ENCODE data around the gene SSBP4.
A peak's percentile ranks its signal among the peaks of the same experiment; 100 is the strongest.
"Not testable (repeated sequence)": the region's sequence is repeated elsewhere in the genome, so short reads cannot be mapped to it uniquely, and the experiment has no call there.

The SSBP4 gene

DNA sequence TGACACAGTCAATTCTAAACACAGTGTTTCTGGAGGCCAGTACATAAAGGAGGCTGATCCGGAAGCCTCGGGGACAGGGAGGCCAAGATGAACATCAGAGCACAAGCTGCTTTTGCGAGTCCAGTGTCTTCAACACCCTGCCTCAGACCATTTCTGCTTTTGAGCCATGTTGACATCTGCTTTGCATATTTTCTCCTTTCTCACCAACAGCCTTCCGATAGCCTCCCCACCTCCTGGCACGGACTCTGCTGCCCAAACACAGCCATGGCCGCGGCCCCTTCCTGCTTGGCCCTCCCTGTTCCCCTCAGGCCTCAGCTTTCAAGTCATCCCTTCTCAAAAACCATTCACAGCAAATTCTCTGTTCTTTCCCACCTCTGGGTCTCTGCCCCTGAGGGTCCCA lies 25.4 kb upstream of the SSBP4 start:
- DNase-seq (ENCODE audit: low read depth): no peak

DNA sequence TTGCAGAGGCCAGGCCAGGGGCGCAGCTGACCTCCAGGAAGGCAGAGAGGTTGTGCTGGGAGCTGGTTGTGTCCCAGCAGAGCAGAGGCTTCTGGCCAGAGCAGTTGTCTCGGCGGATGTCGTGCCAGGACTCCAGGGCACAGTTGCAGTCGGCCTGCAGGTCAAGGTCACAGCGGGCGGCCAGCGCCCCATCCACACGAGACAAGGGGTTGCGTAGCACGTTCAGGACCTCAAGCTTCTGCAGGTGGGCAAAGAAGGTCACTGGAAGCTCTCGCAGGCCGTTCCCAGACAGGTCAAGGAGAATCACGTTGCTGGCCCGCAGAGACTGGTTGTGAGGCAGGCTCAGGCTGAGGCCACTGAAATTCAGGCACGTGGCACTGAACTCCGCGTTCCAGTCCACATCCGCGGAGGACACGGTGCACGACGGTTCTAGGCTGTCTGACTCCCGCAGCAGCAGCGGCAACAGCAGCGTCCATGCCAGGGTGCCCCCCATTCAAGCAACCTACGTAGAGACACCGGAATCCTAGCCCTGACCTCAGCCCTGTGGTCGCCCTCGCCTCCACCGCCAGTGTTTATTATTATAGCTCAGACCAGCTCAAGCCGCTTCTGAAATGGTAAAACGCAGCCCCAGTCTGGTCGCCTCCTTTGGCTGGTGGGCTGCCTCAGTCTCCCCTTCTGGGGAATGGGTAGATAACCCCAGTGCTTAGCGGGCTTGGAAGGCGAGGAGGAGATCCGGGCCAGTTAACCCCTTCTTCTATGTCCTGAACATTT lies 22.5 kb upstream of the SSBP4 start:
- DNase-seq (ENCODE audit: low read depth): no peak

DNA sequence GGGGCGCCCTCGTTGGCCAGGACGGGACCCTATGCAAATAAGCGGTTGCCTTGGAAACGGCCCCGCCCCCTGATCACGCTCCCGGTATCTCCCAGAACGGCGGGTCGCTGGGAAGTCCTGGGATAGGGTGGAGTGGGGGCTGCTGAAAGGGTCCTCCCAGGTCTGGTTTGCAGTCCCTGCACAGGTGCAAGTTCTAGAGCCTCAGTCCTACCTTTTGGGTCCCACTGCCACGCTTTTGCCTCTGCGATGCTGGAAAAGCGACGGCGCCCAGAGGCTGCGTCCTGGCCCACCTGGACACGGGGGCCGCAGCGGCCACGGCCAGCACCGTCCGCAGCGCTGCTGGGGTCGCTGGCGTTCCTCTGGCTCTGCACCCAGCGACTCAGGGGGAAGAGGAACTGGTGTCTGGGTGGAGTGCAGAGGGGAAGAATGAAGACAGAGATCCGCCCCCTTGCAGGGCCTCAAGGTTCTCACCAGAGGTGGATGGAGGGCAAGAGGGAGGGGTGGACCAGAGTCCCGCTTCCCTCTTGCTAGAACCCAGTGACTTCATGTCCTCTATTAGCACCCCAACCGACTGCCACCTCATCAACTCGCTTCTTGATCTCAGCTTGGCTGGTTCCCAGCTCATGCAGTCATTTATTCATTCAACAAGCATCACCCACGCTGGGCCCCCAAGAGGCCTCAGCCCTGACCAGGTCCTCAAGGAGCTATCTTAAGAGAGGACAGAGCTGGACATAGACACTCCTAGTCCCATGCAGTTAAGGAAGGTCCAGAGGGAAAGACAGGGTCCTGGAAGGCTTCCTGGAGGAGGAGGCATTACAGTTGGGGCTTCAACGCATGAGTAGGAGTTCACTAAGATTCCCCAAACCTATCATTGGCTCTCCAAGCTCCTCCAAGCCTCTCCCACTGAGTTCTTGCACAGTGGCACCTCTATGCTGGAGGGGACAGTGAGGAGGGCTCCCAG lies 21.7 kb upstream of the SSBP4 start, which contains the start of gene LRRC25:
Gene LRRC25, minus strand, starts transcription at position 381 of the 961 bp plus-strand sequence. CDS start 659 bp downstream, outside the sequence.
- DNase-seq (ENCODE audit: low read depth): no peak

DNA sequence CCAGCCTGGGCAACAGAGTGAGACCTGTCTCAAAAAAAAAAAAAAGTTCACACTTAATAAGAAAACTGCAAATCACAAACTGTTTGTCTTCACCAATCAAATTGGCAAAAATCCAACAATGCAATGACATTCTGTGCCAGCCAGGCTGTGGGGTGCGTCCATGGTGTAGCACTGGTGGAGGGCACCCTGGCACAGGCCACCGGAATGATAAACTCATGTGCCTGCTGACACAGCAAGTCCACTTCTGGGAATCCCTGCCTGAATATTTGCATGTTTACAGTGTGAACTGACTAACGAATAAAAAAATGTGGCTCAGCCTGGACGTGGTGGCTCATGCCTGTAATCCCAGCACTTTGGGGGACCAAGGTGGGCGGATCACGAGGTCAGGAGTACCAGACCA lies 20.2 kb upstream of the SSBP4 start:
- DNase-seq (ENCODE audit: low read depth): peak; percentile 80

DNA sequence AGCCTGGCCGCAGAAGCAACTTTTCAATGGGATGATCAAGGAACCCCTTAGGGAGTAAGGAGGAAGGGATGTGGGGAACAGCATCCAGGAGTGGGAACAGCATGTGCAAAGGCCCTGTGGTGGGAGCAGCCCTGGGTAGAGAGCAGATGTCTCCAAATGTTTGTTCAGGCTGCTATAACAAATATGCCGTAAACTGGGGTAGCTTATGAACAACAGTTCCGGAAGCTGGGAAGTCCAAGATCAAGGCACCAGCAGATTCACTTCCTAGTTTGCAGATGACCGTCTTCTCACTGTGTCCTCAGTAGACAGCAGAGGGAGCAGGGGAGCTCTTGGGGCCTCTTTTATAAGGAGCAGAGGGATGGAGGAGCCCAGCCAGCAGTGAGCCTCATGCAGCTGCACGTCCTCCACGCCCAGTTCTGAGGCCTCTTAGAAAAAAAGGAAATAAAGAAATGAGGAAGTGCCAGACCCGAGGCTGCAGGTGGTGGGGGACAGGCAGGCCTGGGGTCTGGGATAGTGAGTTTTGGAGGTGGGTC lies 17.6 kb upstream of the SSBP4 start:
- DNase-seq (ENCODE audit: low read depth): peak; percentile 79

DNA sequence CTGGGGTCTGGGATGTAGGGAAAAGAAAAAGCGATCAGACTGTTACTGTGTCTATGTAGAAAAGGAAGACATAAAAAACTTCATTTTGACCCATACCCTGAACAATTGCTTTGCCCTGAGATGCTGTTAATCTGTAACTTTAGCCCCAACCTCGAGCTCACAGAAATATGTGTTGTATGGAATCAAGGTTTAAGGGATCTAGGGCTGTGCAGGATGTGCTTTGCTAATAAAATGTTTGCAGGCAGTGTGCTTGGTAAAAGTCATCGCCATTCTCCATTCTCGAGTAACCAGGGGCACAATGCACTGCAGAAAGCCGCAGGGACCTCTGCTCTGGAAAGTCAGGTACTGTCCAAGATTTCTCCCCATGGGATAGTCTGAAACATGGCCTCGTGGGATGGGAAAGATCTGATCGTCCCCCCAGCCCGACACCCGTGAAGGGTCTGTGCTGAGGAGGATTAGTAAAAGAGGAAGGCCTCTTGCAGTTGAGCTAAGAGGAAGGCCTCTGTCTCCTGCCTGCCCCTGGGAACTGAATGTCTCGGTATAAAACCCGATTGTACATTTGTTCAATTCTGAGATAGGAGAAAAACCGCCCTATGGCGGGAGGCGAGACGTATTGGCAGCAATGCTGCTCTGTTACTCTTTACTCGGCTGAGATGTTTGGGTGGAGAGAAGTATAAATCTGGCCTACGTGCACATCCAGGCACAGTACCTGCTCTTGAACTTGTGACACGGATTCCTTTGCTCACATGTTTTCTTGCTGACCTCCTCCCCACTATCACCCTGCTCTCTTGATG lies 16.5 kb upstream of the SSBP4 start:
- DNase-seq (ENCODE audit: low read depth): not testable (repeated sequence)

DNA sequence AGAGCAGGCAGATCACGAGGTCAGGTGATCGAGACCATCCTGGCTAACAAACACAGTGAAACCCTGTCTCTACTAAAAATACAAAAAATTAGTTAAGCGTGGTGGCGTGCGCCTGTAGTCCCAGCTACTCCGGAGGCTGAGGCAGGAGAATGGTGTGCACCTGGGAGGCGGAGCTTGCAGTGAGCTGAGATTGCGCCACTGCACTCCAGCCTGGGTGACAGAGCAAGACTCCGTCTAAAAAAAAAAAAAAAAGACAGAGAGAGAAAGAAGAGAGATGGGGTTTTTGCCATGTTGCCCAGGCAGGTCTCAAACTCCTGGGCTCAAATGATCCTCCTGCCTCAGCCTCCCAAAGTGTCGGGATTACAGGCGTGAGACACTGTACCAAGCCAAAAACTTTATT lies 13.4 kb upstream of the SSBP4 start:
- not testable (repeated sequence) for DNase-seq (ENCODE audit: low read depth)

DNA sequence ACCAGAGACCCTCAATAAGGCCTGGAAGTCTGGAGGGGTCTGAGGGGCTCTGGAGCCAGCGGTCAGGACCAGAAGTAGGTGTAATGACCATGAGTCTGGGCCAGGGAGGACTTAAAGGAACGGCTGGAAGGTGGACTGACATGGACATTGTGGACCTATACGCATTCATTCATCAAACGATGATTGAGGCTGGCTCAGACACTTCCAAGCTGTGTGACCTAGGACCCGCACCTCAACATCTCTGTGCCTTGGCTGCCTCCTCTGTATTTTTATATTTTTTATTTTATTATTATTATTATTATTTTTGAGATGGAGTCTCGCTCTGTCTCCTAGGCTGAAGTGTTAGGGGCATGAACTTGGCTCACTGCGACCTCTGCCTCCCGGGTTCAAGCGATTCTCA lies 12.4 kb upstream of the SSBP4 start:
- DNase-seq (ENCODE audit: low read depth): no peak

DNA sequence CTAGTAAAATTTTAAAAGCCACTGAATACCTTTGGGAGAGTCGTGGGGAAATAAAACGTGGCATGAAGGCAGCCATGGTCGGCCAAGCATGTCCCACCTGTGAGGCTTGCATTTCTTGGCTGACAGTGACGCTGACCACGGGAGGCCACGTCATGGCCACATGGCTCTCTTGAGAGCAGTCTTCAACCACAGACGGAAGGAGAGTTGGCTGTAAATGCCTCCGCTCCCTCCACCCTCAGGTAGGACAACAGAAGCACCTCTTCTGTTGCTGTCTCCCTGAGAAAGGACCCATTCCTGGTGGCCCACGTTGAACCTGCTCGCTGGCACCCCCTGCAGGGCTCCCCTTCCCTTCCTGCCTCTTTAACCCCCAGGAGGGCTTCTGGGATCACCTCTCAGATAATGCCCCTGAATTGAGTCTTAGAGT lies 11.1 kb upstream of the SSBP4 start:
- DNase-seq (ENCODE audit: low read depth): peak; percentile 48

DNA sequence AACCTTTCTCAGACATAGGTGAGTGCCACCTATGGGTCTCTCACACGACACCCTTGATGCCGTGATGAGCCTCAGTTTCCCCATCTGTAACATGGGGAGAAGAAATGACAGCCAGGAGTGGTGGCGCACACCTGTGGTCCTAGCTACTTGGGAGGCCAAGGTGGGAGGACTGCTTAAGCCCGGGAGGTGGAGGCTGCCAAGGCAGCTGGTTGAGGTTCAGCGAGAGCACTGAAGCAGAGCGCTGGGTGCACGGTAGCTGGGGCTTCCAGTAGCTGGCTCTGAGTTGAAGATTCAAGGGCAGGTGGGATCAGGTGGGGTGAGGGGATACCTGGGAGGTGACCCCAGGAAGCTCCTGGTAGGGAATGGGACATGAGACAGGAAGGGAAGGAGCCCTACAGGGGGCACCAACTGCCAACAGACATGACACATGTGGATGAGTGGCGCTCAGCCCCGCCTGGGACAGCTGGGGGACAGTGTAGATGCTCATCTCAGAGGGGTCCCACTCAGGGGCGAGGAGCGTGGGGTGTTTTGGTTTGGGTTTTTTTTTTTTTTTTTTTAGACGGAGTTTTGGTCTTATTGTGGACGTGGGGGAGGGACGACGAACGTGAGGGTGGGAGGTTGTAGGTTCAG lies 6.5 kb upstream of the SSBP4 start:
- DNase-seq (ENCODE audit: low read depth): no peak

DNA sequence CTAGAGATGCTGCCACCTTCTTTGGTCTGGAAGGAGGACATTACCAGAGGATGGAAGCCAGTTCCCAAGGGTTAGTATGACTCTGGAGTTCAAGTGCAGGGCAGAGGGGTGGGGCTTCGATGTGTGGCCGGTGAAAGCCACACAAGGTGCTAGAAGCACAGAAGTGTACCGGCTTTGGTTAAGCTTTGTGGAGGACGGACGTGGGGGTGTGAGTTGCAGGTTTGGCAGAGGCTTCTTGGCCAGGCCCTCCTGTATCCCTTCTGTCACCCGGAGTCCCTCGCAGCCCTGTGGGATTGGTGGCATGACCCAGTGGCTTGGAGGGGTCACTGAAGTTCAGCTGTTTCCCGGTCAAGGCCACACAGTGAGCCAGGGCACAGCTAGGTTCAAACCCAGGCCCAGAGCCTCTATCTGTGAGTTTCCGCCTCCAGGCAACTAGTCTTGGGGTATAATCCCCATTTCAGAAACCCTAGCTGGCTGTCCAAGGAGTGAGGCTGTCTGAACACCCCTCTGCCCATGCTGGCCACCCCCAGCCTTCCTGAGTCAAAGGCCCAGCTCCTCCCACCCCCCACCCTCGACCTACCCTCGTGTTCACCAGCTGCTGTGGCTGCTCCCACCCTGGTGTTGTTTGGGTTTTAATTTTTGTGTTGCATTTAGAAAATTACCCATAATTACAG lies 4.6 kb upstream of the SSBP4 start:
- DNase-seq (ENCODE audit: low read depth): peak; percentile 45

DNA sequence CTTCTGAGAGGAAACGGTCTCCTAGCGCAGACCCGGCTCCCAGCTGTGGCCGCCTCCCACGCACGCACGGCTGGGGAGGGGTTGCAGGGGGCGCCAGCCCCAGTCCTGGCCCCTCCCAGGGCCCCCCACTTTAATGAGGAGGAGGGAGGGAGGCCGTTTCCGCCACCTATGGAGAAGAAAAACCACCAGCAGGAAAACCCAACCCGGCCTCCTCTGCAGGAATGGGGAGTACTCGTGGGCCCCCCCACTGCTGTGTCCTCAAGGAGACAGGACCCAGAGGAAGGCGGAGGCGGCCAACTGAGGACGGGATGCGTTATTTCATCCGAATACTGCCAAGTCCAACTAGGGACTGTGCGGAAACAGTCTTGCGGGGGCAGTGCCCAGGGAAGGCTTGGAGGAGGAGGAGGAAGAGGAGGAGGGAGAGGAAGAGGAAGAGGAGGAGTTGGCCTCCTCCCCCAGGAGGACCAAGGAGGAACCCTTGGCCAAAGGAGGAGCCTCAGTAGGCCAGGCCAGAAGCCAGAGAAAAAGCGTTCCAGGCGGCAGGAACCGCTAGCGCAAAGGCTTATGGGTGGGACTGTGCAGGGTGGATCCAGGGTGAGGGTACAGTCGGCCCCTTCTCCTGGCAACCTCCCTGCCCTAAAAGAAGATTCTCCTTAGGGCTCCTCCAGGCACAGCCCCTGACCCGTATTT lies 3.9 kb upstream of the SSBP4 start:
- peak; percentile 55 for DNase-seq (ENCODE audit: low read depth)

DNA sequence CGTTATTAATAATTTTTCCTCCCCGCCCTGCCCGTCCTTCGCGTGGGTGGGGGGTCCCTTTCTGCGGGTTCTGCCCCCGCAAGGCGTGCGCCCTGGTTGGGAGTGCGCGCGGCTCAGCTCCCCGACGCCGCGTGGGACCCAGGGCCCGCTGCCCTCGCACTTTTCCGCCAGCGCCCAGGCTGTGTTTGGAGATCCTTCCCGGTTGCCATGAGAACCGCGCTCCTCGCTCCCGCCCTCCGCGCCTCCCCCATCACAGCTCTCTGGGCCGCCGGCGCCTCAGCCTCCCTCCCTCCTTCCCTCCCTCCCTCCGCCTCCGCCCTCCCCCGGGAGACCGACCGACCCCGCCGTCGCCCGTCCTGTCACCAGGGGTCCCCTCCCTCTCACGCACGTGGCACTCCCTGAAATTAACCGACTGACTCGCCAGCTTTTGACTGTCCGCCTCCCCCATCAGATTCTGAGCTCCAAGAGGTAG lies 2.4 kb upstream of the SSBP4 start:
- peak; percentile 90 for DNase-seq (ENCODE audit: low read depth)

DNA sequence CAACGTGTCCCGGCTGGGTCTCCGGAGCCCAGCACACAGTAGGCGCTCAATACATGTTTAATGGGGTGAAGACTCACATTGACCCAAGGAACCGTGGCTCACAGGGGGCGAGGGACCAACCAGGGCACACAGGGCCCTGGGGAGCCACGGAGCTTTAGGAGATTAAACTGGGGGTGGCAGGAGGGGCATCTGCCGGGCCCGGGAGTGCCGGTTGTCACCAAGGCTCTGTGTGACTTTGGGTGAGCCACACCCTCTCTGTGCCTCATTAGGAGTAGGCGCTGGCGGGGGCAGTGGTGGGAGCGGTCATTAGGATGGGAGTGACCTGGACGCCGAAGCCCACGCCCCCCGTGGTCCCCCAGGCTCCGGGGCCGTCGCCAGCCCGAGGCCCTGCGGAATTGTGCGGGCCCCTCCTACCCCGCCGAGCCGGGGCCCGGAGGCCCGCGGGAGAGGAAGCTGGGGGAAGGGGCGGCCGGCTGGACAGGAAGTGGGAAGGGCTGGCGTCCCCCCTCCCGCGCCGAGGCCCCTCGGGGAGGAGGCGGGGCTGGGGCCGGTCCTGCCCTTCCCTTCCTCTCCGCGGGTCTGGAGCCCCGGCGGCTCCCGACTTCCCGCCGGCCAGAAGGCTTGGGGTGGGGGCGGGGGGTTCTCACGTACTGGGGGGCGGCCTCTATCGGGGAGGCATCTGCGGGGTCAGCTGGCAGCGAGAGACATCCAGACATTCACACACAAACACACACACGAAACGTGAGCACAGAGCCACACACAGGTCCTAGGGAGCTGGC lies 1.8 kb upstream of the SSBP4 start:
- DNase-seq (ENCODE audit: low read depth): peak; percentile 87

DNA sequence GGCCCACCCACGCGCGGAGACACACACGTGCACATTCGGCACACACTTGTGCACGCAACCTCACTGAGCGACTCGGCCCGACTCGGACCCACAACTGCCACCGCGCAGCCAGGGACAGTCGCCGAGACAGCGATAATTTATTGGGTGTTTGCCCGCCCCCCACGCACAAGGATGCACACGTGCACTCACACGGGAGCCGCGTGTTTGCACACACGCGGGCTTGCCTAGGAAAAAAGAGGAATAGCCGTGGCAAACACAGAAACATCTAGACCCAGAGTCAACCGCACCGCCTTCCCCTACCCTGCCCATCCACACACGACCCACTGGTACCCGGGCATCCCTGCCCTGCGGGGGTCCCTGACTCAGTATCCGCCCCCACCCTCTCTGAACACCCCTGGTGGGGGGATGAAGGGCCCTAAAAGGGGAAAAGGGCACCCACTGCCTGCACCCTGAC lies 1.1 kb upstream of the SSBP4 start:
- DNase-seq (ENCODE audit: low read depth): no peak

DNA sequence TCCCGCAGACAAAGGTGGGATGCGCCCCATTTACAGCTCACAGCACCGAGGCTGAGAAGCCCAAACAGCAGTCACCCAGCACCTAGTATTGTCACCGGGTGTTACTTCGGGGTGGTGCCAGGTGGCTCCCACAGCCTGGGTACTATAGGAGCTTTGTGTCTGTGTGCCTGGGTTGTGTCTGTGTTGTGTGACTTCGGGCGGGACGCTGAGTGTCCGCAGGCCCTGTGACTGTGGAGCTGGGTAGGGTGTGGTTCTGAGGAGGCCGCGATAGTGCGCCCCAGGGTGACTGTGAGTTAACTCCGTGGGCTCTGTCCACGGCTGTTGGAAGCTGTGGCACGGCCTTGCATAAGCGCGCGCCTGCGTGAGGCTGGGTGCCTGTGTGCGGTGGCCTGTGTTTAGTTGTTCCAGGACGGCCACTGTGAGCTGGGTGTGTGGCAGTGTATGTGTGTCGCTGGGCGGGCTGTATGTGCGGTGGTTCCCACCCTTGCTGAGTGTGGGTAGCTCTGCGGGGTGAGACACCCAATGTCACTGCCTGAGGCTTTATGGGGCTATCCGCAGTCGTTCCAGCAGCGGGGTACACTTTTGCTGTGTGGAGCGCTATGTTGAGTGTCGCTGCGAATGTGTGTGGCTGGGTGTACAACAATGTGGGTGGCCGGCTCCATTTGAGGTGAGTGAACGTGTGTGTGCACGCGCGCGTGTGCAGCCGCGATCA lies 559 bp upstream of the SSBP4 start:
- DNase-seq (ENCODE audit: low read depth): no peak

DNA sequence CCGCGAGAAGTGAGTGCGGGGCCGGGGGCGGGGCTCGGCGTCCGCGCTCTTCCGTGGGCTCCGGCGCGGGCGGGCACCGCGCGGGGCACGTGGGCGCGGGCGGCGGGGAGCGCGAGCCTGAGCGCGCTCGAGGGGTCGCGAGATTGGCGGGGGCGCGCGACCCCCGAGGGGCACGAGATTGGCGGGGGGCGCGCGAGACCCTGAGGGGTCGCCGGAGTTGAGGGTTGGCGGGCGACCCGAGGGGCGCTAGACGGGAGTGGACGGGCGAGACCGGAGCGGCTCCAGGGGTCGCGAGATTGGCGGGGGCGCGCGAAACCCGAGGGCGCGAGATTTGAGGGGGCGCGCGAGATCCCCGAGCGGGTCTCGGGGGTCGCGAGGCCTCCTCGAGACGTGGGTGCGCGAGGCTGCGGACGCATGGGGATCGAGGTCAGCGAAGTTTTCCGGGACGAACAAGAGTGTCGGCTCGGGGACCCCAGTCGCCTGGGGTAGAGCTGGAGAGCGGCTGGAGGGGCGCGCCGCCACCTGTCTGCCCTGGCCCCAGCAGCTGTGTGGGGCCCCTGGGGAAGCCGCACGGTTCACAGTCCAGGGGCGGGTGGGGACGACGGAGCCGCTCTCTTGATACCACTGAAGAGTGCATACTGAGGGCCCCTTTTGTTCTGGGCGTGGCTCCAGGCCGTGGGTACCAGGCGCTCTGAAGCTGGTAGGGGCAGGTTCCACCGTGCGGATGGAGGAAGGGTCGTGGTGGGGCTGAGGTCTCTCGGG lies 682 bp downstream of the SSBP4 start:
- peak; percentile 53 for DNase-seq (ENCODE audit: low read depth)

DNA sequence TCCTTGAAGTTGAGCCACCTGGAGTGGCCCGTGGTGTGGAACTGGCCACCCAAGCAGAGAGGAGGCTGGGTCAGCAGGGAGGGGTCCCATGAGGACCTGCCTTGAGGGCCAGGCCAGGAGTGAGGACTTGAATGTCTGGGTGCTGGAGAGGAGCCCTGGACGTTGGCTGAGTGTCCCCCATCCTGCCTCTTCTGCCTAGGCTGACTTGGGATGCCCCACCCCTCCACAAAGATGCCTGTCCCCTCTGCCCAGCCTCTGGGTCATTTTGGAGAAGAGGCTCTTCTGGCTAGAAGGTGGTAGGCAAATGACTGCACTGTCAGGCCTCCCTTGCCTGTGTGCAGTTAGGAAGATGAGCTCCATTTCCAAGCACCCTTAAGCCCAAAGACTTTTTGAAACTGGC lies 1.7 kb downstream of the SSBP4 start:
- DNase-seq (ENCODE audit: low read depth): no peak

Measured in ELR (cell line).